HG03039 (cell line): ENCODE measurements around the gene PLOD2.

Experiments used
- ATAC-seq: cut with Tn5 transposase; IDR thresholded peaks from one replicate; pipeline ENCODE4 v1.9.1; 2021; ENCODE audit warnings: mild to moderate bottlenecking, moderate library complexity; ENCODE audit not compliant: unreplicated experiment

The PLOD2 gene

GRCh38 chr3:146102885-146103284, 58.1 kb downstream of the PLOD2 start:
- no peak for ATAC-seq

GRCh38 chr3:146101538-146101937, 59.4 kb downstream of the PLOD2 start:
- no peak for ATAC-seq

DNA sequence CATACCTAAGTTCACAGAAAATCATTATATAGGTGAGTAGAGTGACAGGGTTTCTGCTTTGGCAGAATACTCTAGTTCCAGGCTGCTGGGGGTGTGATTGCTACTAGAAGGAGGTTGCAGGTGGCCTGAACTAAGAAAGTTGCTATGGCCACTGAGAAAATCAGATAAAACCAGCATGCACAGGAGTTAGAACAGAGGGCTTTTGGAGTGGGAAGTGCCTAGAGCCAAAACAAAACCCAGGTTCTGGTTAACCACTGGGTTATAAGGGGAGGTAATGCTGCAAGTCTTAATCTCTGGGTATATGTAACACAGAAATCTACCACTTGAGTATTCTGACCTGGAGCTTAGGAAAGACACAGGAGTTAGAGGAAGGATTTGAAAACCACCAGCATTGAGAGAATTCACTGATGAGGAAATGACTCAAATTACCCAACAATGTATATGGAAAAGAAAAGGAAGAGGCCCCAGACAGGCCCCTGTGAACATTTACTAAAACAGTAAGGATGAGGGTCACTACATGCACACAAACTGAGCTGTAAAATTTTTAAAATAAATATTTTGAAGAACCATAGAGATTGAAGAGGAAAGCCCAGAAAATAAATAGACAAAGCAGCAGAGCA, 60.0 kb downstream of the PLOD2 start:
- no peak for ATAC-seq

DNA sequence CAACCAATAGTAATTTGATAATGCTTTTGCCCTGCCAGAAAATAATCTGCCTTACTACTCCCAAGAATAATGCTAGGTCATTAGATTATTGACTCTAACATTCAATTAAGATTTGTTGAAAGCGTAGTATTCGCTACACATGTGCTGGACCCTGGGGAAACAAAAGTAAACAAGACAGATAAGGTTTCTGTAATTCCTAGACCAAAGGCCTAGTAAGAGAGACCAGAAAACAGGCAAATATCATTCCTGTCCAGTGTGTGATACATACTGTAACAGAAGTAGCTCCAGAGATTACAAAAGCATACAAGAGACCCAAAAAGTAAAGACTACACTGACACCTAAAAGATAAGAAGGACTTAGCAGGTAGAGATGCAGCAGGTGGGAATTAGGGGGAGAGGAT, 60.8 kb downstream of the PLOD2 start:
- no peak for ATAC-seq

- ATAC-seq, result no peak
Observed at GRCh38 chr3:146099316-146099715, 61.7 kb downstream of the PLOD2 start.

GRCh38 chr3:146093896-146094295, 67.1 kb downstream of the PLOD2 start:
- ATAC-seq, result no peak

DNA sequence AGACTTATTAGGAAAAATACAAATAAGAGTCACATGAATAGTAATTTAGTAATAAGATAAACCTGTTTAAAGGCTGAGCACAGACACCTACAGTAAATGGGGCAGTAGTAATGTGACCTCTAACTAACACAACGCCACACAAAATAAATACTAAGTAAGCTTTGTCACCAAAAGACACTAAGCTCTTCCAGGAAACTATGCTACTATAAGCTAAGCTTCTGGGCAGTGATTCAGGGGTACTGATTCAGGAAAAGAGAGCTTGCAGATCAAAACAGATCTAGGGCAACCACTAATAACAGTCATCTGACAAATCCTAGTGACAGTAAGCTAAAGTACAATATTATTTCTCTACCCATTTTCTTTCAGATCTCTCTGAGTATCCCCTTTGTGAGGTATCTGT, 68.8 kb downstream of the PLOD2 start:
- no peak for ATAC-seq

- no peak for ATAC-seq
Observed at GRCh38 chr3:146091397-146091796, 69.6 kb downstream of the PLOD2 start.

DNA sequence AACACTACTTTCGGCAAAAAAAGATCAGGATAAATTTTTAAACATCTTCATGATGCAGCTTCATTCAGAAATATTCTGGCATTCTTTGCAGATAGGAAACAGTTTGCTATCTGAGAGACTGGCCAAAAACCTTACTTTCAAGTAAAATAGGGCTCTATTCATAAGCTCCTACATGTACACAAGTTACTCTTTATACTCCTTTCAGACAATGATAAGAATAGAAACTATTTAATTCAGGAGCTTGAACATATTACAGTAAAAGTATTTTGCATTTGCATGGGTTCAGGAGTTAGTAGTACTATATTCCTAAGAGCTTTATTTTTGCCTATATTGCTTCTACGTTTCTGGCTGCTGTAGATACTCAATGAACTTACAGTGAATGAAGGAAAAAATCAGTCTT, 70.5 kb downstream of the PLOD2 start:
- ATAC-seq, result no peak

DNA sequence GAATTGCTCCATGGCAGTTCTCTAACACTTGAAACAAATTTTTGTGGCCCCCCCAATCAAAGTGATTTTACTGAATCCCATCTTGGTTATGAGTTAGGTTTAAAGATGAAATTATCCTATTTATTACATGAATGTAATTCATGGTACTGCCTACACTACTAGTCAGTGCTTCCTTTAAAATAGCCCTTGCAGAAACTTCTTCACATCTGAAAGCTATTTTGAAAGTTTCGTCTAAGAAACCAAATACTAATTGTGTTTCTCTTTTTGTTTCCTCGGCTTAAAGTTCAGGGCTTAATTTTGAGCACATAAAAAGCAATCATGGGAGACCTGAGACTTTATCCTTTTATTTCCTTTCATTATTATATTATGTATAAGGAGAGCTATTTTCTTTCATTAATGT, 72.1 kb downstream of the PLOD2 start:
- ATAC-seq, result no peak

- ATAC-seq, result no peak
Observed at GRCh38 chr3:146087116-146087515, 73.9 kb downstream of the PLOD2 start.

DNA sequence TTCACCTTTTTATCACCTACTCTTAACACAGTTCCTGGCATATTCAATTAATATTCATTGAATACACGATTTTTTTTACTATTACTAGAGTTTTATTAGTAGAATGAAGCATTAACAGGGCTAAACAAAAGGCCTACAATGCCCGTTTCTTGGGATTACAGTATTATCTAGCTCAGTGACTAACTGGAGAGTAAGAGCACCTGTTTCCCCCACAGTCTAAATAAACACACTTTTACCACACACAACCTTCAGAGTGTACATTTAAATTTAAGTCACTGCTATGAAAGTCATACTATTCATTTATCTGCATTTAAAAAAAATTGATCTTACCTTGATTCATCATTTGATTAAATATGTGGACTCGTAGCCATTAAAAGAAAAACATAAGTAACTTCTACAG, 74.8 kb downstream of the PLOD2 start:
- ATAC-seq, result no peak

DNA sequence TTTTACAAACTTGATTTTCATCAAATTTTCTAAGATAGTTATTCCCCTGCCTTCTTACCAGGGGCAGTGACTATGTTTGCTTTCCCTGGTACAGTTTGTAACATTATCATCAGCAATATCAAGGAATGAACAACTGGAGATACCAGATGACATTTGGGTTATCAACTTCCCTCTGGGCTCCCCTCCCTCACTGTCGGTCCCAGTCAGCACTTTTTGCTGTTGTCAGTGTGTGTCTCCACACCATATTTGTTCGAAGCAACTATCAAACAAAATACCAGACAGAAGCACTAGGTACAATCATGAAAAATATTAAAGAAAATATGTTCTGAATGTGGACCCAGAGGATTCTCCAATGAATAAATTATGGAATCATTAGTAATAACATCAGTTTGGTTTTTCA, 75.3 kb downstream of the PLOD2 start:
- no peak for ATAC-seq

- no peak for ATAC-seq
Observed at GRCh38 chr3:146080578-146080977, 80.4 kb downstream of the PLOD2 start.

- no peak for ATAC-seq
Observed at GRCh38 chr3:146078031-146078430, 83.0 kb downstream of the PLOD2 start.

DNA sequence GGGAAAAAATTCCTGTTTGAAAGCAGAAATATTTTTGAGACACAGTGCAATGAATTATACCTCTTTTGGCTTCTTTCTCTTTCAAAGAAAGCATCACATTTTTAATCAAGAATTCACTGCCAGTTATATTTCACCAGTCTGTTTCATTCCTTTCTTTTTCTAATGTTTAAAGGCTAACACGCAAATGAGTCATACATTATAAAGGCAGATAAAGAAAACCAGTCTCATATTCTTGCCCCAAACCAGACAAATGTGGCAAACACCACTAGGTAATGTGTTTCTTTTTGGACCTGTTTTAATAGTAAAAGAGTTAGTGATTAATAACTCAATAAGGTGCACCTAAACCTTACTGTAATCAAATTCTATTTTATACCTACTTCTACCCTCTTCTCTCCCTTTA, 83.8 kb downstream of the PLOD2 start:
- ATAC-seq, result no peak

GRCh38 chr3:146072824-146073223, 88.2 kb downstream of the PLOD2 start:
- no peak for ATAC-seq

- no peak for ATAC-seq
Observed at GRCh38 chr3:146072061-146072460, 88.9 kb downstream of the PLOD2 start.

GRCh38 chr3:146071632-146072031, 89.4 kb downstream of the PLOD2 start:
- ATAC-seq, result no peak

DNA sequence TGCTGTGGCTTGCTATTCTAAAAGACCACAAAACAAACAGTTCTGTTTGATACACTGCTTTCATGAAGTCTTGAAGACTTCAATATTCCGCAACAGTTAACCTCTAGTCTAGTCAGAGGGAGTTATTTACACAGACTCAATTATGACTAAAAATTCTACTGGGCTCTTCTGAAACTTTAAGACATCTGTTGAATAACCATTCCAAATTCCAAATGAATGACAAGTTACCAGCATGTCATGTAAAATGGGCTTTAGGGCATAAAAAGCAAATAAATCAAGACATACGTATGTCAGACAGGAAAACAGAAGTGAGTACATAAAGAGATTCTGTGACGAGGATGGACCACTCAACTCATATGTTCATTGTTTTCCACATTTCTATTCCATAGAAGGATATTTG, 93.9 kb downstream of the PLOD2 start:
- no peak for ATAC-seq

DNA sequence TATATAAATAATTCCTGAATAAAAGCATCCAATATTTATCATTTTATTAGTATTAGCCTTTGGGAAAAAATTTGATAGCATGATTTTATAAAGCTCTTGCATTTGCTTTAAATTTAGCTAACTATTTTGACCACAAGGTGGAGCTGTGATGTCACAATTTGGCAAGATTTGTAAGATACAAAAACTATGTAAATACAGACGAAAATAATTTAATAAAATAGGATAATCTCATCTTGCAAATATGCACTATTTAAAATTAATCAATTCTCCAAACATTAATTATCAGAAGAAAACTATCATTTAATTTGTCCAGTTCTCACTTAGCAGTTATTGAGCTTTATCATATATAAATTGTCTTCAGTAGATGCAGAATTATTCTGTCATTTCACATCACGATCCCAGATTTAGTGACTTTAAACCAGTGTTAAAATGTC, 95.4 kb downstream of the PLOD2 start:
- no peak for ATAC-seq

- ATAC-seq, result no peak
Observed at GRCh38 chr3:146058241-146058640, 102.7 kb downstream of the PLOD2 start.

GRCh38 chr3:146052791-146053310, 108.1 kb downstream of the PLOD2 start:
- no peak for ATAC-seq
